RWPE2 (cell line): ENCODE measurements around the gene ENPP7.

Experiments
- ATAC-seq: fragments of 200-7000 bp; cut with Tn5 transposase; 3 replicates; pipeline ENCODE4 v1.9.1; 2021; ENCODE audit warnings: low read depth
- DNase-seq: peaks from one replicate; pipeline ENCODE4 v3.0.0-alpha.2; 2020; ENCODE audit warnings: low spot score
- H3K27ac ChIP-seq: fragments of 450-650 bp; 2 replicates; pipeline ENCODE4 v1.5.1; 2017; ENCODE audit warnings: mild to moderate bottlenecking; ENCODE audit not compliant: poor library complexity, severe bottlenecking
- H3K27me3 ChIP-seq: fragments of 250-450 bp; sonication (Bioruptor Pico); 2 replicates; pipeline ENCODE4 v1.5.1; 2021; ENCODE audit warnings: mild to moderate bottlenecking, moderate library complexity; ENCODE audit not compliant: insufficient read depth, poor library complexity, severe bottlenecking
- H3K36me3 ChIP-seq: fragments of 250-450 bp; sonication (Bioruptor Pico); 2 replicates; pipeline ENCODE4 v1.5.1; 2020; ENCODE audit warnings: low read depth, mild to moderate bottlenecking, moderate library complexity
- H3K4me1 ChIP-seq: fragments of 250-450 bp; sonication (Bioruptor Pico); 2 replicates; pipeline ENCODE4 v1.5.1; 2021; ENCODE audit warnings: mild to moderate bottlenecking, moderate library complexity; ENCODE audit not compliant: insufficient read depth, poor library complexity, severe bottlenecking
- H3K4me3 ChIP-seq: fragments of 250-450 bp; sonication (Bioruptor Pico); 2 replicates; pipeline ENCODE4 v1.5.1; 2021; ENCODE audit warnings: mild to moderate bottlenecking, moderate library complexity; ENCODE audit not compliant: severe bottlenecking
- H3K9me3 ChIP-seq: fragments of 250-450 bp; sonication (Bioruptor Pico); 2 replicates; pipeline ENCODE4 v1.5.1; 2021; ENCODE audit warnings: mild to moderate bottlenecking, moderate library complexity; ENCODE audit not compliant: severe bottlenecking
- TF ChIP-seq, protein P1 (sequence below): fragments of 450-650 bp; IDR thresholded peaks from one replicate; pipeline ENCODE4 v1.5.1; 2017; ENCODE audit warnings: mild to moderate bottlenecking, moderate library complexity; ENCODE audit not compliant: poor library complexity, severe bottlenecking

The ENPP7 gene

DNA sequence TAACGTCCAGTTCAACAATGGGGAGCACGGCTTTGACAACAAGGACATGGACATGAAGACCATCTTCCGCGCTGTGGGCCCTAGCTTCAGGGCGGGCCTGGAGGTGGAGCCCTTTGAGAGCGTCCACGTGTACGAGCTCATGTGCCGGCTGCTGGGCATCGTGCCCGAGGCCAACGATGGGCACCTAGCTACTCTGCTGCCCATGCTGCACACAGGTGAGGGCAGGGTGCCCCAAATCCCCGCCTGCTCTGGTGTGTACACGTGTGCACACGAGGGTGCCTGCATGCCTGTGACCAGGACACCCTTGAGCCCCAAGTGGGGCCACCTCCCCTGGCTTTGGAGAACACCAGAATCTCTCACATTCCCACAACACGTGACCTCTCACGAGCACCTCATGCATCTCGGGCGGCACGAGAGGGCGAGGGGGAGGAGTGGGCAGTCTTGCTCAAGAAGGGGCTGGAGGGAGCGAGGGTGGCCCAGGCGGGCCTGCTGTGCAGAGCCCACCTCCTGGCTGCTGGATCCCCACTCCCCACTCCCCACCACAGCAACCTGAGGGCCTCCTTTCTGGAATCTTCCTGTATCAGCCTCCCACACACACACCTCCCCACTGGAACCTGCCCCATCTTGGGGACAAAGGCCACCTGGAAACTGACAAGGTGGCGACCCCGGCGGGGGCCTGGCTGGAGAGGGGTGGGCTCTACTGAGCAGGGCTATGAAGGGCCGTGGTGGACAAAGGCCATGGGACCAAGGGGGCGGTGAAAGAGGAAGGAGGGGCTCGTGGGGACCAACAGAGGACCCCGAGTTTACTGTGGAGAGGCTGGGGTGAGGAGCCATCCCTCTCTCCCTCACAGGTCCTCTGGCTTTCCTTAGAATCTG lies 6.5 kb downstream of the ENPP7 start:
- no peak for DNase-seq
- no peaks in the 10 kb centered on the region for H3K4me1 ChIP-seq
- no peak for ATAC-seq
- peaks cover 40% of the 10 kb centered on the region for H3K27me3 ChIP-seq
- TF ChIP-seq, protein P1, sequence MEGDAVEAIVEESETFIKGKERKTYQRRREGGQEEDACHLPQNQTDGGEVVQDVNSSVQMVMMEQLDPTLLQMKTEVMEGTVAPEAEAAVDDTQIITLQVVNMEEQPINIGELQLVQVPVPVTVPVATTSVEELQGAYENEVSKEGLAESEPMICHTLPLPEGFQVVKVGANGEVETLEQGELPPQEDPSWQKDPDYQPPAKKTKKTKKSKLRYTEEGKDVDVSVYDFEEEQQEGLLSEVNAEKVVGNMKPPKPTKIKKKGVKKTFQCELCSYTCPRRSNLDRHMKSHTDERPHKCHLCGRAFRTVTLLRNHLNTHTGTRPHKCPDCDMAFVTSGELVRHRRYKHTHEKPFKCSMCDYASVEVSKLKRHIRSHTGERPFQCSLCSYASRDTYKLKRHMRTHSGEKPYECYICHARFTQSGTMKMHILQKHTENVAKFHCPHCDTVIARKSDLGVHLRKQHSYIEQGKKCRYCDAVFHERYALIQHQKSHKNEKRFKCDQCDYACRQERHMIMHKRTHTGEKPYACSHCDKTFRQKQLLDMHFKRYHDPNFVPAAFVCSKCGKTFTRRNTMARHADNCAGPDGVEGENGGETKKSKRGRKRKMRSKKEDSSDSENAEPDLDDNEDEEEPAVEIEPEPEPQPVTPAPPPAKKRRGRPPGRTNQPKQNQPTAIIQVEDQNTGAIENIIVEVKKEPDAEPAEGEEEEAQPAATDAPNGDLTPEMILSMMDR = no peak
- no peak overlapping the region for H3K4me3 ChIP-seq
- H3K9me3 ChIP-seq = no peaks in the 10 kb centered on the region
- H3K27ac ChIP-seq = no peak overlapping the region
- no peaks in the 10 kb centered on the region for H3K36me3 ChIP-seq

DNA sequence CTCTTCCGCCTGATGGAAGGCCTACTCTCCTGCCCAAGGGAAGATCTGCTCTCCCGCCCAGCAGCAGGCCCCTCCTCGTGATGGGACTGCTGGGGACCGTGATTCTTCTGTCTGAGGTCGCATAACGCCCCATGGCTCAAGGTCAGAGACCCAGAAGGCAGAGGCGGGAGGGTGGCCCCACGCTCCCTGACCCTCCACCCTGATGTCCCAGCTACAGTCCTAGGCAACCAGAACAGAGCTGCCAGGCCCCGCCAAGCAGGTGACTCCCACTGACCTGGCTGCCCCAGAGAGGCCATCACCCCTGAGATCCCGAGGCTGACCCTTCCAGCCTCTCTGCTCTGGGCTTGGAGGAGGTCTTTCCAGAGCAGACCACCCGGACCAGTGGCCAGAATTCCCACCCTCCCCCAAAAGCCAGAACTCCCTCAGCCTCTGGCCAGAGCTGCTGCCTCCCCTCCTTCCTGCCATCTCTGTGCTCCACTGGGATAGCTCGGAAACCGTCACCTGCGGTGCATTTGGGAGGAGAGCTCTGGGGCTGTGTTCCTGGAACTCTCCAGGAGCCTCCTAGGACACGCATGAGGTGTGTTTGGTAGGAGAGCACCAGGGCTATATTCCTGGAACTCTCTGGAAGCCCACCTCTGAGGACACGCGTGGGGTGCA lies 7.3 kb downstream of the ENPP7 start:
- peaks cover 43% of the 10 kb centered on the region for H3K27me3 ChIP-seq

DNA sequence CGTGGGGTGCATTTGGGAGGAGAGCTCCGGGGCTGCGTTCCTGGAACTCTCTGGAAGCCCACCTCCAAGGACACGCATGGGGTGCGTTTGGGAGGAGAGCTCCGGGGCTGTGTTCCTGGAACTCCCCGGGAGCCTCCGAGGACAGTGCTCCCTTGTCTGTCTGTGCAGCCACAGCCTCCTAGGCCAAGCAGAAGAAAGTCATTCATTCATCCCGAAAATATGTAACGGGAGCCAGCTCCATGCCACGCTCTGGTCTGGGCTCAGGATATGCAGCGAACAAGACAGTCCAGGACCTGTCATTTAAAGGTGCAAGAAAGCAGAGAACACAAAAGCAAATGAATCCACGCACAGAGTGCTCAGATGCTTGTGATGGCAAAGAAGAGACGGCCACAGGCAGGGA lies 7.9 kb downstream of the ENPP7 start:
- H3K4me3 ChIP-seq = no peak overlapping the region
- H3K36me3 ChIP-seq = no peaks in the 10 kb centered on the region
- TF ChIP-seq, protein P1 = no peak
- DNase-seq (no peak), ATAC-seq (no peak)
- H3K9me3 ChIP-seq = no peaks in the 10 kb centered on the region
- peaks cover 46% of the 10 kb centered on the region for H3K27me3 ChIP-seq
- H3K27ac ChIP-seq = no peak overlapping the region
- H3K4me1 ChIP-seq = no peaks in the 10 kb centered on the region

More for the DNA sequence above, 7.3 kb downstream of the ENPP7 start:
- no peak for ATAC-seq
- Histone ChIP-seq H3K27ac (no peak overlapping the region), H3K4me1 (no peaks in the 10 kb centered on the region), H3K4me3 (no peak overlapping the region), H3K36me3 (no peaks in the 10 kb centered on the region), H3K9me3 (no peaks in the 10 kb centered on the region)
- no peak for DNase-seq
- TF ChIP-seq, protein P1 = no peak

DNA sequence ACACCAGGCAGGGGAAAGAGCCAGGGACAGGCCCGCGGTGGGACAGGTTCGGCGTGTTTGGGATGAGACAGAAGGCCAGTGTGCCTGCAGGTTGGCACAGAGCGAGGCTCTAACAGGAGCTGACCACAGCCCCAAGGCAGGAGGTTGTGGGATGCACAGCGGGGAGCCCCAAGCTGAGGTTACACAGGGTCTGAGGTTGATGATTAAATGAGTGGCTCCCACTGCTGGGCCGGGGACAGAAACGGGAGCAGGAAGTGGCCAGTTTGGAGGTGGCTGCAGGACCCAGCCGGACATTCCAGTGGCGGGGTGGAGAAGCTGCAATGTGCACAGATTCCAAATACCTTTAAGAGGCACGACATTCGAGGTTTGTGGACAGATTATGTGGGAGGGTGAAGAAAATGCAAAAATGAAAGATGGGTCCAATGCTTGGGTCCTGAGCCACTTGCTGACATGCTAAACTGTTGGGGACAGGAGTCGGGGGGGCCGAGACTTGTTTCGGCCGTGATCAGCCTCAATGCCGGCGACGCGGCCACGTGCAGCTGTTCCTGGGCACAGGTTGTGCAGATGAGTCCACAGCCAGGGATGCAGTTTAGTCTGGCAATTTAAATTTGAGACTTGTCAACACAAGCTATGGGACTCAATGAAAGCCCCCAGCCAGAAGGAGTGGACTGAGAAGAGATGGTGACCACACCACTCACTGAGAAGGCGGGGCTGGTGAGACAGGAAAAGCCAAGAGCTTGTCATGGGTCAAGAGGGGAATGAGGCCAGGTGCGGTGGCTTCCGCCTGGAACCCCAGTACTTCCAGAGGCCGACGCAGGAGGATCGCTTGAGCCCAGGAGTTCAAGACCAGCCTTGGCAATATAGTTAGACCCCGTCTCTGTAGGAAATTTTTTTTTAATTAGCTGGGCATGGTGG lies 8.7 kb downstream of the ENPP7 start:
- Histone ChIP-seq H3K4me3 (no peak overlapping the region), H3K9me3 (no peaks in the 10 kb centered on the region), H3K27me3 (peaks cover 47% of the 10 kb centered on the region), H3K36me3 (no peaks in the 10 kb centered on the region), H3K27ac (no peak overlapping the region), H3K4me1 (no peaks in the 10 kb centered on the region)
- TF ChIP-seq, protein P1 = no peak
- ATAC-seq (no peak), DNase-seq (no peak)
